ENCODE results near the gene RSRC1.
"Not testable (repeated sequence)": the region's sequence is repeated elsewhere in the genome, so short reads cannot be mapped to it uniquely, and the experiment has no call there.

Gene RSRC1

DNA sequence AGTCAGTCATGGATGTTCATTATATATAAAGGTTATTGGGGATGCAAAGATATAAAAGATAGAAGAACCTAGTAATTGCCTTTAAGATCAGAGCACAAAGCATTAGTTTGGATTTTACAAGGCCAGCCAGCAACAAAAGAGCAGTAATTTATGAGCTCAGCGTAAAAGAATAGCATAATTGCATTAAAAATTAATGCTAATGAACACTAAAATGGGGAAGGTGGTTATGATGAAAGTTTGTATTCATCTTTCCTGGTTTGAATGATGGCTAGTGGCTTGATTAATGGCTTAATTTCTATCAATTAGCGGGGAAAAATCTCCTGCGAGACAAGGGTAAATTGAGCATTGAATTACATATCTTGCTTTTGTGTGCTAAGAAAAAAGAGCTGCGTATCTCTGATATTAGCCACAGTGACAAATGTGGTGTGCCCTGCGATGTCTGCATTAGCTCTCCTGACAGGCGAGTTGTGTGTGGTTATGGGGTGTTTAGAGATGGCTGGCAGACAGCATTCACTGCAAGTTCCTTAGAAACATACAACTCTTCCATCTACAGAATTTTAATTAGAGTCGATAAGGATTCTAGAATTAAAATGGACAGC is 418.3 kb downstream of the RSRC1 start:
- no peak for DNase-seq (ENCODE audit: low spot score)

DNA sequence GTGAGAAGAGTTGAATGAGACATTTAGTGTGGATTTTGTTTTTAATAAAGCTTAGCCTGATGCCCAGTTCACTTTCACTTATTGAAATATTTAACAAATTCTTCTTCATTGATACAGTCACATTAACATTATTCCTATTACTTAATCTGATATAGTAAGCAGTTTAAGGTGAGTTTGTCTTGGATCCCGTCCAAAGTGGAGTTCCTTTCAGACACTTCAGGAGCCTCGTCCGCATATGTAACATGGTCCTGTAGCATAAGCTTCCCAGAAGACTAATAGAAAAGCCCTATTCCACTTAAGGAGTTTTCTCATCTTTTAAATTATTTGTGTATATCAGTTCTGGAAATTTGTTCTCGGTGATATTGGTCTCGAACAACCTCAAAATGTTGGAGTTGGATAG is 421.4 kb downstream of the RSRC1 start:
- no peak for DNase-seq (ENCODE audit: low spot score)

DNA sequence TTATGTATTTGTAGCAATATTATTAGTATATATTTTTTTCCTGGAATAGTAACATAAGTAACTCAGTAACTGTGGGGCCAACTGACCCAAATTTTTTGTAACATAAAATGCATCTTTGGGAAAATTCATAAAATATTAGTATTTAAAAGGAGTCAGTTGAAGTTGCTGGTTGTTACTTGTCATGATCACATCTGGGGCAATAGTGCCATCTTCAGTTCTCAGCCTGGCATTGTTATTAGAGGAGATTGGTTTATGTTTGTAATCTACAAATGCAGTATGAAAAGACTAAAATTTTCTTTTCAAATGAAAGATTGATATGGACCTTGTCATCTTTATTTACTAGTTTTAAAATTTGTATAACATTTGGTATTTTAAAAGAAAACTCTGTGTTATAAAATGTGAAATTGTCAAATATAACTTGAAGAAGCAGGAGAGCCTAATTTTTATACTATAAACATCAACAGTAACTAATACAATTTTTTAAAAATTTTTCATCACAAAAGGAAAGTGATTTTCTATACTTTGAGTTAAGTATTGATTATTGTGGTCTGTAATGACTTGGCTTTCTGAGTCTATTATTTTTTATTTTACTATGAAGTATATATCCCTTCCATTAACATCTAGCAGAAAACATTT is 422.3 kb downstream of the RSRC1 start:
- peak; percentile 20 for DNase-seq (ENCODE audit: low spot score)

DNA sequence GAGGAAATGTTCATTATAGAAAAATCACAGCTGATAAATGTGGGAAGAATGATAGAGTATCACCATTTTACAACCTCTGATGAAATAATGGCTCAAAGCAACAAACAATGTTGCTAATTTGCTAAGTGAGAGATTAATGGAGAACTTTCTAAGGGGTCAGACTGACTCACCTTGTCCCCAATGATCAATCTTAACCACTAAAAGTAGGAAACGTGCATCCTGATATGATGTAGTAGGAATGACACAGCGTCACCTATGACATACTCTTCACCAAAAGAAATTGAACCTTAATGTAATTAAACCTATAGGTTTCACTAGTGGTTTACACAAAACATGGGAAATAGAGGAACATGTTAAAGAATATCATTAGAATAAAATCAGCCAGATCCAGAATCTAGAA is 426.0 kb downstream of the RSRC1 start:
- DNase-seq (ENCODE audit: low spot score), result no peak

DNA sequence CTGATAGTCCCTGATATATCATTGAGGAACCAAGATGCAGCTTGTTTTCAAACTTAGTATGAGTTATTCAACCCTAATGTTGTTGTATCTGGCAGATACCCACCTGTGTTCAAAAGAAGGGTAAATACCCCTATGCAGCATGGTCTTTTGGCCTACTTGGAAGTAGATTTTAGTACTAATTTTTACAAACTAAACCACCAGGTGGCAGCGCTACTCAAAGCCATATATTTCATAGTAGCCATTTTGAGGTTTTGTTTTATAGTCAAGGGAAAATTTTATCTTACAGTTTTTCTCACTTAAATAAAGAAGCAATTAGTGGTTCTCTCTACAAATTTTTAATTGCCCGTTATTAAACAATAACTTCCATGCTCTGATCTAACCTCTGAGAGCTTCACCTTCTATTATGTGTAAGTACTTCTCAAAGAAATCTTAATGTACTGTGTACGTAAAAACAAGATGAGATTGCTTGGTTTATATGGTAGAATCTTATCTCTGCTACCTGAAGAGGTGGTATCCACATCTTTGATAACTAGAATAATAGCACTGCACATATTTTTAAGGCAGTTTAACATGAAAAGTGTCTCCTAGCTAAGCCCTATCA is 429.6 kb downstream of the RSRC1 start:
- peak; percentile 19 for DNase-seq (ENCODE audit: low spot score)

DNA sequence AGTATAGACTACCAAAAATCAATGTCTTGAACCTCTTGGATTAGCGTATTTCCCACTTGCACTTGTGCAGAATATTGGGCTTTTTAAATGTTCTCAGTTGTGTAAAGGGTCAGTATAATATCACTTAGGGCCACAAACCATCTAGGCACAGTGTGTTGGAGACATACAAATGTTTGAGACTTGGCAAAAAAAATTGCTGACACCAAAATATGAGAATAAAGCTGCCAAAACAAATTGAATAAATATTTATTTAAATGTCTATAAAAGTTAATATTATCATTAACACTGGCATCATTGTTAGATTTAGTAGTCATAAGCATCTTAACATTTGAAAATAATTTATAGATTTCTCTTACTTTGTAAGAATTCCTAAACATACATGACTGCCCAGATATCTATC is 430.2 kb downstream of the RSRC1 start:
- no peak for DNase-seq (ENCODE audit: low spot score)

DNA sequence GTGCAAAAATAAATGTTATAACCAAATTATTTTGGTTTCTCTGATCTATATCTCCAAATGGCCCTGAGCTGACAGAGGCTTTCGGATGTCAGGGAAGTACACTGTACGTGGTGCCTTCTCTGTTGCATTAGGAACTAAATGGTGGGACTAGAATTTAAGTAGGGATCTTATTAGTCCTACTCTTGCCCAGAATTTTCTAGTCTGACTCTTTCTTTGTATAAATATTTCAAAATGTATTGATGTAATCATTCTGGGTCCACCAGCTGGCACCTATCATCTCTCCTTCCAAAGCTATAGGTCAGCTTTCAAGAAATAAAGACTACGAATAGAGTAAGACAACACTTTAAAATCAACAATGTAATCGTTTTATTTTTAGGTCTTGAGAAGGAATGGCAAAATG is 438.8 kb downstream of the RSRC1 start:
- no peak for DNase-seq (ENCODE audit: low spot score)

DNA sequence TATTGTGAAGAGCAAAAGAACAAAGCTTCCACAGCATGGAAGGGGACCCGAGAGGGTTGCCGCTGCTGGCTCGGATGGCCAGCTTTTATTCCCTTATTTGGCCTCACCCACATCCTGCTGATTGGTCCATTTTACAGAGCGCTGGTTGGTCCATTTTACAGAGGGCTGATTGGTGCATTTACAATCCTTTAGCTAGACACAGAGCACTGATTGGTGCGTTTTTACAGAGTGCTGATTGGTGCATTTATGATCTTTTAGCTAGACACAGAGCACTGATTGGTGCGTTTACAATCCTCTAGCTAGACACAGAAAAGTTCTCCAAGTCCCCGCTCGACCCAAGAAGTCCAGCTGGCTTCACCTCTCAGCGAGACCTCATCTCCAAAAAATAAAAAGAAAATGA is 440.0 kb downstream of the RSRC1 start:
- not testable (repeated sequence) for DNase-seq (ENCODE audit: low spot score)

DNA sequence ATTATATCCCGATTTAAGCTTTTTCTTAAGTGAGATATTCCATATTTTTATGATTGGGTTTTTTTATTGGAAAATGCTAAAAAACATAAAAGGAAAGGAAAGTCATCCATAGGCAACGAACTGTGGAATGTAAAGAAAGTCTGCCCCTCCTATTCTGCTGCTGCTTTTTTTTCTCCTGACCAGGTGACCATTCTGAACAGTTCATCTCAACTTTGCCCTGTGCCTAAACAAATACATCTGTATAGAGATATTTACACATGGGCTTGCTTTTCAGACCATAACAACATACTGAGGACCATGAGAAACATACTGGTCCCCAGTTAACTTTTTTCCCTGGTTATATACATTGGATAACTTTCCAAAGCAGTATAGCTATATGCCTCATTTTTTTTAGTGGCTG is 442.2 kb downstream of the RSRC1 start:
- DNase-seq (ENCODE audit: low spot score), result no peak

DNA sequence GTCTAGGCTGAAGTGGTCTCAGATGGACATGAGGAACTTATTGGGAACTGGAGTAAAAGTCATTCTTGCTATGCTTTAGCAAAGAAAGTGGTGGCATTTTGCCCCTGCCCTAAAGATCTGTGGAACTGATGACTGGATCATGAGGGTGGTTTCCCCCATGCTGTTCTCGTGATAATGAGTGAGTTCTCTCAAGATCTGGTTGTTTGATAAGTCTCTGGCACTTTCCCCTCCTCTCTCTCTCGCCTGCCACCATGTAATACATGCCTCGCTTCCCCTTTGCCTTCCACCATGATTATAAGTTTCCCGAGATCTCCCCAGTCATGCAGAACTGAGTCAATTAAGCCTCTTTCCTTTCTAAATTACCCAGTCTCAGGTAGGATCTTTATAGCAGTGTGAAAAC is 449.6 kb downstream of the RSRC1 start:
- no peak for DNase-seq (ENCODE audit: low spot score)

DNA sequence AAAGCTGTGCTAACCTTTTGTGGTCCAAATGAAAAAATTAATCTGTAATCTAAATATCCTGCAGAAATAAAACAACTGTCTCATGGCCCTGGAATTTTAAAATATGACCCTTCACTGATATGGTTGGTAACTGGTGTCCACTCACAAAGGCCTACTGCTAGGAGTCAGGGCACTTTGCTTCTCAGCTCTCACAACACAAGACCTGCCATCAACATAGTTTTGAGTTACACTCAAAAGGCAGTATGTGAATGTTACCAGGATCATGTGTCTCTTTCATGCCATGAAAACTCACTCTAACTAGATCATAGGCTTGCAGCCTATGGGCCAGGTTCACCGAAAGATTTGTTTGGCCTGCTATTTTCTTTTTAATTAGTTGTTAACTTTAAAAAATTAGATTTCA is 451.1 kb downstream of the RSRC1 start:
- no peak for DNase-seq (ENCODE audit: low spot score)

DNA sequence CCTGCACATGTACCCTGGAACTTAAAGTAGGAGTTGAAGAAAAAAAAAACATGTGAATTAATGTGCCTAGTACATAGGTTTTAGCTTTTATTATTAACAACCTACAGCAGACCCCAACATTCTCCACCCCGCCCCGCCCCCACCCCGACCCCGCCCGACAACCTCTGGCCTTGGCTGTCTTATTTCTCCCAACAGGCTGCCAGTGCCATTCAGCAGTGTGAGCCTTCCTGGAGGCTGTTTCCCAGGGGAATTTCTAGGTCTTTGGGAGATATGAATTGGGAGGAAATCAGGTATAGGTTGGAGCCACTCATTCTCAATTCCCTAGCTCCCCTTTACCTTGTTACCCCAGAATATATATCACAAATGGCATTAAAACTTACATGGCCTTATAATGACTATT is 452.8 kb downstream of the RSRC1 start:
- no peak for DNase-seq (ENCODE audit: low spot score)

DNA sequence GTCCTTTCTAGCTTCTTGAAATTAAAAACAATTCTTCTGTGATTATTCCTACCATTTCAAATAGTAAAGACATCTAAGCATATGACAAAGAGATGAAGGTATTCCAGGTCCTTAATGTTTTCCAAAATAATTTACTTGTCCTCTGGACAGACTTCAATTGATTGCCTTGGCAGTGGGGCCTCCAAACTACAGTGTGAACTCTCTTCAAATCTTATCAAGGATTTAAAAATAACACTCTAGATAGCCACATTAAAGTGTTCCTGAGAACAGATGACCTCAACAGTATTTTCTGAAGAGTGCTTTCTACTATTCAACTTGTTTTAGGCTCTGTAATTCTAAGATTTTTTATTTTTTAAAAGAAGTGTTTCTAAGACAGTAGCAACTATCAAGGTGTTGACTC is 453.2 kb downstream of the RSRC1 start:
- DNase-seq (ENCODE audit: low spot score), result no peak

DNA sequence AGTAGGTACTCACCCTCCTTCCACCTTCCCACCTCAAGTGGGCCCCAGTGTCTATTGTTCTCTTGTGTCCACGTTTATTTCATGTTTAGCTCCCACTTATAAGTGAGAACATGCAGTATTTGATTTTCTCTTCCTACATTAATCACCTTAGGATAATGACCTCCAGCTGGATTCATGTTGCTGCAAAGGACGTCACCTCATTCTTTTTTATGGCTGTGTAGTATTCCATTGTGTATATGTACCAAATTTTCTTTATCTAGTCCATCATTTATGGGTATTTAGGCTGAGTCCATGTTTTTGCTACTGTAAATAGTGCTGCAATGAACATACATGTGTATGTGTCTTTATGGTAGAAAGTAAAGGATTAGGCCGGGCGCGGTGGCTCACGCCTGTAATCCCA is 455.2 kb downstream of the RSRC1 start:
- DNase-seq (ENCODE audit: low spot score), result no peak

DNA sequence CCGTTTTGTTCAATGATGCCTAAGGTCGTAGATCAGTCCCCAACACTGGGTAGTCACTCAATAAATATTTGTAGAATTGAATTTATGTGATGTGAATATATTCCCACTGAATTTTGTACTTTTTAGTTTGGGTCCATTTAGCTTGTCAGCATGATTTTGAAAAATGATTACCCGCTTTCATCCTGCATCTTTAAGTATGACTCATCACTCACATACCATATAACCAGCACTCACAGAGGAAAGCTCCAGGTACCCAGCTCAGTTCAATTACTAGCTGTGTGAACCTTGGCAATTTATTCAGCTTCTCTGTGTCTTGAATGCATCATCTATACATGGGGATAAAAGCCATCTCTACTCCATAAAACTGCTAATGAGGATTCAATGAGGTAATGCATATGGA is 458.9 kb downstream of the RSRC1 start:
- no peak for DNase-seq (ENCODE audit: low spot score)

DNA sequence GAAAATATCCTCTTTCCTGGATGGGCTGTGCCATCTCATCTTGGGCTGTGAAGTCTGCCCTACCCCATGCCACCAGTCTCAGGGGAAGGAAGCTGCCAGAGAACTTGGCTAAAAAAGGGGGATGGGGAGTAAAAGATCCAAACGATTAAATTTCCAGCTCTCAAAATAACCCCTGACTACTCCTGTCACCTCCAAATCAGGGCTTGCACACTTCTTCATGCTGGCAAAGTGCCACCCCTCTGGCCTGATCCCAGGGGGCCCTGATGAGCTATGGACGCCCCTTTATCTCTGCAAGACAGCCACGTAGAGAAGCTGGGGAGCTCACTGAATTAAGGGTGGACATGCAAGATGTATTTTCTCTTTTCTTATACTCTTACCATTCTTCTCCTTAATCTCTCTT is 459.9 kb downstream of the RSRC1 start:
- no peak for DNase-seq (ENCODE audit: low spot score)

DNA sequence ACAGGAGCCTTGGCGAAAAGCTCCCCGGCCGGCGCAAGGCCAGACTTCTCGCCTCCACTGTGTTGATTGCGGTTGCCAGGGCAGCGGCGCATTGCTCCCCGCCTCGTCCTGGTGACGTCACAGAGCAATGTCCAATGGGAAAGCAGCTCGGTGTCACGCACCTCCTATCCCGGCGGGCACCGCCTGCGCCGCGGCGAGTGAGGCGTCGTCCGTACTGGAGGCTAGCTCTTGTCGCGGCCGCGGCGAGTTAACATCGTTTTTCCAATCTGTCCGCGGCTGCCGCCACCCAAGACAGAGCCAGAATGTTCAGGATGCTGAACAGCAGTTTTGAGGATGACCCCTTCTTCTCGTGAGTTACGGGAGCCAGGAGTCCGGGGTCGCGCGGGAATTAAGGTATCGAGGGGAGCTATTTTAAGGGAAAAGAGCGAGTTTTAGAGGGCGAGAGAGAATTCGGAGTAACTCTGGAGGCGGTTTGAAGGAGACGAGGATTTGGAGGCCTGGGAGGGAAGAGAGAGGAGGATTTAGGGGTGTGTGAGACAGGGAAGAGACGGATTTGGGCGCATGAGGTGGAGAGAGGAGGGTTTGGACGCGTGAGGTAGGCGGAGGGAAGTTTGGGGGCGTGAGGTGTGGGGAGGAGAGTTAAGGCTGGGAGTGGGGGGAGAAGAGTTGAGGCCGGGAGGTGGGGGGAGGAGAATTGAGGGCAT is 461.3 kb downstream of the RSRC1 start, which contains the start of gene MLF1:
MLF1 (plus strand) TSS at position 196 of the 704 bp plus-strand sequence; CDS start at position 303, 107 bp downstream.
- DNase-seq (ENCODE audit: low spot score), result peak; percentile 98

DNA sequence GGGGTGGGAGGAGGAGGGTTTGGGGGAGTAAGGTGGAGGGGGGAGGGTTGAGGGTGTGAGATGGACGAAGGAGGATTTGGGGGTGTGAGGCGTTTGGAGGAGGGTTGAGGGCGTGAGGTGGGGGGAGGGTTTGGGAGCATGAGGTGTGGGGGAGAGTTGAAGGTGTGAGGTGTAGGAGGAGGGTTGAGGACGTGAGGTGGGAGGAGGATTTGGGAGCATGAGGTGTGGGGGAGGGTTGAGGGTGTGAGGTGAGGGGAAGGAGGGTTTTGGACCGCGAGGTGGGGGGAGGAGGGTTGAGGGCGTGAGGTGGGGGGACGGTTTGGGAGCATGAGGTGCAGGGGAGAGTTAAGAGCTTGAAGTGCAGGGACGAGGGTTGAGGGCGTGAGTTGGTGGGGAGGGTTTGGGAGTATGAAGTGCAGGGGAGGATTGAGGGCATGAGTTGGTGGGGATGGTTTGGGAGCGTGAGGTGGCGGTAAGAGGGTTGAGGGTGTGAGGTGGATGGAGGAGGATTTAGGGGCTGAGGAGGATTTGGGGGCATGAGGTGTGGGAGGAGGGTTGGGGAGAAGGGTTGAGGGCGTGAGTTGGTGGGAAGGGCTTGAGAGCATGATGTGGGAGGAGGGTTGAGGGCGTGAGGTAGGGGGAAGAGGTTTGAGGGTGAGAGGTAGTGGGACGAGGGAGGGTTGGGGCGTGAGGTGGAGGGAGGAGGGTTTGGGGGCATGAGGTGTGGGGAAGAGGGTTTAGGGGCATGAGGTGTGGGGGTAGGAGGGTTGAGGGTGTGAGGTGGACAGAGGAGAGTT is 462.3 kb downstream of the RSRC1 start:
- no peak for DNase-seq (ENCODE audit: low spot score)

DNA sequence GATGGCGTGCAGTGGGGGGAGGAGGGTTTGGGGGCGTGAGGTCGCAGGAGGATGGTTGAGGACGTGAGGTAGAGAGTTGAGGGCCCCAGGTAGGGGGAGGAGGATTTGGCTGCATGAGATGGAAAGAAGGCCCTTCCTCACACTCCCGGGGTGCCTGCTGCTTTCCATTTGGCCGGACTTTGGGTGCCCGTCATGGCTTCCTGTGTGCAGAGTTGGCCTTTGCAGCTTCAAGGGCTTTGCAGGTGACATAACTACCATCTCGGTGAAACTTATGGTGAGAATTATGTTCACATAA is 462.8 kb downstream of the RSRC1 start:
- DNase-seq (ENCODE audit: low spot score), result no peak

DNA sequence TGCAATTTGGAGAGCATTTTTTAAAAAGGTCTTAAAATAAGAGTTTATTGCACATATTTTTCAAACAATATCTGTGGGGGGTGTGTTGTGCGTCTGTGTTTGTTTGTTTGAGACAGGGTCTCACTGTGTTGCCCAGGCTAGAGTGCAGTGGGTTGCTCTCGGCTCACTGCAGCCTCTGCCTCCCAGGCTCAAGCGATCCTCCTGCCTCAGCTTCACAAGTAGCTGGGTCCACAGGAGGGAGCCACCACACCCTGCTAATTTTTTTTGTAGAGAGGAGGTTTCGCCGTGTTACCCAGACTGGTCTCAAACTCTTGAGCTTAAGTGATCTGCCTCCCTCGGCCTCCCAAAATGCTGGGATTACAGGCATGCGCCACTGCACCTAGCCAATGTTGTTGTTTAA is 463.8 kb downstream of the RSRC1 start:
- DNase-seq (ENCODE audit: low spot score), result no peak

DNA sequence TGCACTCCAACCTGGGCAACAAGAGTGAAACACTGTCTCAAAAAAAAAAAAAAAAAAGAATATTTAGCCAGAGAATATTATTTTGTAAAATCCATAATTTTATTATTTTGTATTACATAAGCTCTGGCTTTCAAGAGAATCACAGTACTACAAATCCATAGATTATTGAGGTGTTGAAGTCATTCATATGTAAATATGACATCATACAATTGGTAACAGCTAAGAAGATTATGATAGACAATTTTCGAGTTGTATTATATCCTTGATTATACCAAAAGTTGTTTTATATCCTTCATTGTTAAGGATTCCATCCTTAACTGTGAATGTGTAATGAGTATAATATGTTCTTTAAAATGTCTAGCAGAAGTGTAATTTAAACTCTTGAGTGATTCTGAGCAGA is 464.8 kb downstream of the RSRC1 start:
- DNase-seq (ENCODE audit: low spot score), result no peak

DNA sequence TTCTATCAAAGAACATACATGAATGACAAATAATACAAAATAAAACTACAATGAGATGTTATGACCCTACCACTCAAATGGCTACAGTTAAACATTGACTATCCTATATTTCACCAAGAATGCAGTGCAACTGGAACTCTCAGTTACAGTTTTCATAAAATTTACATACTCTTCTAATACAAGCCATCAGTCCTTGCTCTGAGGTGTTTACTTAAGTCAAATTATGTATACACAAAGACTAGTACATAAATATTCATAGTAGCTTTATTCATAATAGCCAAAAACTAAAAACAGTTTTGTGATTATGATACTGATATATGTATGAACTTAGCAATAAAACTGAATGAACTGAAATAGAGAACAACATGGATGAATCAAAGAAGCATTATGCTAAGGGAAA is 480.3 kb downstream of the RSRC1 start:
- DNase-seq (ENCODE audit: low spot score), result no peak

Measured in AG08396 (cell line).